Gastroesophageal sphincter (tissue), 3 donors: ENCODE data around the gene ATP11A.

Source experiments
- EP300 ChIP-seq: sonication (generic); formaldehyde crosslinking; IDR thresholded peaks from one replicate; pipeline ENCODE4 v1.6.1; 2017; ENCODE audit warnings: antibody characterized with exemption, mild to moderate bottlenecking
- POLR2A ChIP-seq, 2 donors: fragments of 450-650 bp; IDR thresholded peaks; one replicate each; pipeline ENCODE4 v1.6.1; 2017; ENCODE audit warnings: antibody characterized with exemption in 2 of 2, mild to moderate bottlenecking in 2 of 2, moderate library complexity in 1 of 2
- POLR2AphosphoS5 ChIP-seq: sonication (generic); formaldehyde crosslinking; IDR thresholded peaks from one replicate; pipeline ENCODE4 v1.6.1; 2017; ENCODE audit warnings: antibody characterized with exemption
- TF ChIP-seq, protein P1 (sequence below), 4 experiments: fragments of 200-600 bp in 2 of 4; fragments of 450-650 bp in 2 of 4; sonication (generic) in 1 of 4; IDR thresholded peaks; one replicate each; pipeline ENCODE4 v1.5.1; 2017 to 2019; ENCODE audit warnings: antibody characterized with exemption in 4 of 4, mild to moderate bottlenecking in 2 of 4, moderate library complexity in 2 of 4

DNA sequence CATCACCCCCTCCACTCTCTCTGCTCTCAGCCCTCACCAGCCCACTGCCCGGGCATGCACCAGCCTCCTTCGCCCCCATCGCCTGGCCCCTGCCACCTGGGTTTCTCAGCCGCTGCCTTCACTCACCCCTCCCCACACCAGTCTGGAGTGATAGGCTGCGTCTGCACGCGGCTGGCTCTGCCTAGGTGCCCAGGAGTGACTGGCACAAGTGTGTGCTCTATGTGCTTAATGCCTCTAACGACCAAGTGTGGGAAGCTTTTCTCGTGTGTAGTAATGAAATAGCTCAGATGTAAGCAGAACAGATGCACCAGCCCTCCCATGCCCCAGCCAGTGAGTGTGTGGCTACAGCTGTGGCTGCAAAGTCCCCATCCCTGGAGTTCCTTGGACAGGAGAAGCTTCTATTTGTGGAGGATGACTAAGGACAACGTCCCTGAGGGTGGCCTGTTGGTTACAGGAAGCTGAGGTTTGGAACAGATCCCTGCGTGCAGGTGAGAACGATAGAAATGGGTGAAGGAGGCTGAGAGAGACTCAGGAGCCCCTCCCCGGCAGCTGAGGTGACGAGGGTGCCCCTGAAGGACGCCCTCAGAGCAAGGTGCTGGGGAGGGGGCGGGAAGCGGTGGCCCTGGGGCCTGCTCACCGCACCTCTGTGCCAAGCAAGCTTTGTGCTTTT, 35.6 kb downstream of the ATP11A start:
- TF ChIP-seq POLR2AphosphoS5 (no peak), POLR2A (IDR thresholded peaks at IDR 0.05) (no peak), EP300 (no peak)
- TF ChIP-seq, protein P1, sequence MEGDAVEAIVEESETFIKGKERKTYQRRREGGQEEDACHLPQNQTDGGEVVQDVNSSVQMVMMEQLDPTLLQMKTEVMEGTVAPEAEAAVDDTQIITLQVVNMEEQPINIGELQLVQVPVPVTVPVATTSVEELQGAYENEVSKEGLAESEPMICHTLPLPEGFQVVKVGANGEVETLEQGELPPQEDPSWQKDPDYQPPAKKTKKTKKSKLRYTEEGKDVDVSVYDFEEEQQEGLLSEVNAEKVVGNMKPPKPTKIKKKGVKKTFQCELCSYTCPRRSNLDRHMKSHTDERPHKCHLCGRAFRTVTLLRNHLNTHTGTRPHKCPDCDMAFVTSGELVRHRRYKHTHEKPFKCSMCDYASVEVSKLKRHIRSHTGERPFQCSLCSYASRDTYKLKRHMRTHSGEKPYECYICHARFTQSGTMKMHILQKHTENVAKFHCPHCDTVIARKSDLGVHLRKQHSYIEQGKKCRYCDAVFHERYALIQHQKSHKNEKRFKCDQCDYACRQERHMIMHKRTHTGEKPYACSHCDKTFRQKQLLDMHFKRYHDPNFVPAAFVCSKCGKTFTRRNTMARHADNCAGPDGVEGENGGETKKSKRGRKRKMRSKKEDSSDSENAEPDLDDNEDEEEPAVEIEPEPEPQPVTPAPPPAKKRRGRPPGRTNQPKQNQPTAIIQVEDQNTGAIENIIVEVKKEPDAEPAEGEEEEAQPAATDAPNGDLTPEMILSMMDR (IDR thresholded peaks at IDR 0.05): no peak
